Naive thymus-derived CD4-positive, alpha-beta T cell (primary cell): Measurements from ENCODE around the gene NEMP1. TPM values are rescaled to one million over a fixed set of nuclear protein-coding genes. Genes with fewer than 3 reads are reported as not detected.
A peak's percentile ranks its signal among the peaks of the same experiment; 100 is the strongest.
"Not testable (repeated sequence)": the region's sequence is repeated elsewhere in the genome, so short reads cannot be mapped to it uniquely, and the experiment has no call there.

Experiments used
- ATAC-seq: fragments of 150-1000 bp; cut with Tn5 transposase; 2 replicates; pipeline ENCODE4 v1.10.0; 2021; ENCODE audit warnings: mild to moderate bottlenecking, moderate library complexity
- CTCF ChIA-PET: fragments of 350-600 bp; sonication (Branson Sonifier 250); formaldehyde crosslinking; loops from one replicate; lab custom pipeline; 2021; ENCODE audit warnings: antibody characterized with exemption; lab: Charles Lee
- POLR2A ChIA-PET: fragments of 350-600 bp; sonication (Branson Sonifier 250); formaldehyde crosslinking; loops from one replicate; lab custom pipeline; 2021; ENCODE audit warnings: antibody characterized with exemption, inconsistent platforms; lab: Charles Lee
- DNase-seq, 9 donors: peaks; one replicate each; pipeline versions ENCODE4 v3.0.0 to v3.0.0-alpha.2; 2020 to 2022; ENCODE audit warnings: mixed read lengths in 1 of 9
- H3K27ac ChIP-seq: one replicate; pipeline ENCODE4 v1.7.0; 2013; ENCODE audit warnings: mild to moderate bottlenecking, low read depth, low read length, moderate library complexity
- H3K27me3 ChIP-seq, 2 donors: one replicate each; pipeline ENCODE4 v1.7.0; 2013; ENCODE audit warnings: low read length in 2 of 2, mild to moderate bottlenecking in 2 of 2, moderate library complexity in 2 of 2; ENCODE audit not compliant: control insufficient read depth in 2 of 2, insufficient read depth in 2 of 2
- H3K36me3 ChIP-seq, 3 experiments: 1 replicate in 2 of 3; 2 replicates in 1 of 3; pipeline ENCODE4 v1.7.0; 2013; ENCODE audit warnings: low read length in 3 of 3, mild to moderate bottlenecking in 3 of 3, moderate library complexity in 1 of 3; ENCODE audit not compliant: insufficient read depth in 3 of 3, control insufficient read depth in 2 of 3
- H3K4me1 ChIP-seq, 2 donors: one replicate each; pipeline ENCODE4 v1.7.0; 2013; ENCODE audit warnings: low read length in 2 of 2, mild to moderate bottlenecking in 2 of 2, moderate library complexity in 1 of 2; ENCODE audit not compliant: control insufficient read depth in 2 of 2, insufficient read depth in 2 of 2
- H3K4me3 ChIP-seq: 2 replicates; pipeline ENCODE4 v1.7.0; 2013; ENCODE audit warnings: mild to moderate bottlenecking, low read length
- H3K9me3 ChIP-seq, 3 experiments: 1 replicate in 2 of 3; 2 replicates in 1 of 3; pipeline ENCODE4 v1.7.0; 2013; ENCODE audit warnings: low read length in 3 of 3; ENCODE audit not compliant: control insufficient read depth in 2 of 3
- H3K27ac Mint-ChIP-seq, 9 donors: one replicate each; pipeline ENCODE4 v1.8.0; 2020 to 2022; ENCODE audit warnings: mixed read lengths in 9 of 9, mild to moderate bottlenecking in 8 of 9, moderate library complexity in 5 of 9, inconsistent platforms in 2 of 9
- H3K27me3 Mint-ChIP-seq, 5 donors: one replicate each; pipeline ENCODE4 v1.8.0; 2021 to 2022; ENCODE audit warnings: mixed read lengths in 5 of 5, mild to moderate bottlenecking in 1 of 5
- H3K36me3 Mint-ChIP-seq, 5 donors: one replicate each; pipeline ENCODE4 v1.8.0; 2020 to 2022; ENCODE audit warnings: mixed read lengths in 5 of 5, mild to moderate bottlenecking in 3 of 5, inconsistent platforms in 1 of 5
- H3K4me1 Mint-ChIP-seq, 7 donors: one replicate each; pipeline ENCODE4 v1.8.0; 2020 to 2022; ENCODE audit warnings: mixed read lengths in 7 of 7, mild to moderate bottlenecking in 3 of 7, inconsistent platforms in 1 of 7
- H3K4me3 Mint-ChIP-seq, 10 donors: one replicate each; pipeline ENCODE4 v1.8.0; 2020 to 2022; ENCODE audit warnings: mild to moderate bottlenecking in 10 of 10, mixed read lengths in 10 of 10, moderate library complexity in 6 of 10, inconsistent platforms in 2 of 10
- H3K9me3 Mint-ChIP-seq, 11 donors: one replicate each; pipeline ENCODE4 v1.8.0; 2020 to 2022; ENCODE audit warnings: mixed read lengths in 11 of 11, mild to moderate bottlenecking in 4 of 11, inconsistent platforms in 1 of 11, moderate library complexity in 1 of 11
- intact Hi-C, 2 donors: fragments of 100-400 bp; cut with micrococcal nuclease; formaldehyde crosslinking; loops; one replicate each; pipeline ENCODE4 v1.15.1; 2023
- polyA plus RNA-seq, 2 donors: library from polyadenylated mRNA; unstranded; fragments of 300-500 nt; fragmentation: Illumina TruSeq; gene quantifications; one replicate each; pipeline ENCODE4 v1.2.3, GENCODE V29; 2021
- total RNA-seq, 6 experiments: library from RNA in 5 of 6; stranded (reverse) in 5 of 6; gene quantifications; 1 replicate in 5 of 6; 2 replicates in 1 of 6; pipeline ENCODE4 v1.2.3 and lab custom pipeline; 2021 to 2026

NEMP1 gene
- total and polyA plus RNA-seq, 7 experiments from 2014 or later = 2.9 to 47.6 (median 13.6) TPM

GRCh38 chr12:57085999-57086492 lies 7.5 kb upstream of the NEMP1 start:
- intact Hi-C loops = loop anchor here (5.0 kb wide), 9 partner anchors 156 to 1269 kb away; partner anchors contain the start of genes ARHGAP9 (in 2 of the 2), CDK4 (in 1 of the 2), CNPY2 (in 1 of the 2) and DDIT3 (in 1 of the 2)
- H3K4me1 Mint-ChIP-seq = peaks cover 28 to 53% (median 37%) of the 10 kb centered on the region in 7 donors
- CTCF ChIA-PET = interaction anchor here (1.0 to 1.4 kb wide), 4 partner anchors 12 to 348 kb away, joined by 3 to 5 read pairs (median 3); partner anchors contain the start of gene STAT6
- no peaks in the 10 kb centered on the region for H3K27me3 Mint-ChIP-seq
- Histone ChIP-seq H3K27me3 (no peaks in the 10 kb centered on the region), H3K9me3 (no peaks in the 10 kb centered on the region), H3K27ac (peak overlapping the region; percentile 100), H3K4me3 (peak overlapping the region; percentile 94), H3K4me1 (peaks cover 18 to 20% of the 10 kb centered on the region in 2 donors), H3K36me3 (peaks cover 0 to 12% (median under 1%) of the 10 kb centered on the region in 3 experiments)
- POLR2A ChIA-PET = interaction anchor here (1.0 to 17.0 kb wide), 4 partner anchors 10 to 25 kb away, joined by 3 to 401 read pairs (median 10); partner anchors contain the start of gene STAT6
- DNase-seq (peak in 1 of 9 donors; percentile 37), ATAC-seq (no peak)
- H3K9me3 Mint-ChIP-seq = peaks cover 0 to 2% (median 0%) of the 10 kb centered on the region in 11 donors
- peaks cover 0 to 4% (median 0%) of the 10 kb centered on the region in 5 donors for H3K36me3 Mint-ChIP-seq
- H3K4me3 Mint-ChIP-seq = peak overlapping the region; percentile 90 to 98 (median 94)
- peak overlapping the region; percentile 94 to 98 (median 97) for H3K27ac Mint-ChIP-seq

- Histone ChIP-seq H3K4me3 (no peak overlapping the region), H3K36me3 (peaks cover 0 to 4% (median 0%) of the 10 kb centered on the region in 3 experiments), H3K27ac (no peak overlapping the region), H3K4me1 (peaks cover 6 to 10% of the 10 kb centered on the region in 2 donors), H3K9me3 (no peaks in the 10 kb centered on the region), H3K27me3 (no peaks in the 10 kb centered on the region)
- Mint-ChIP-seq H3K4me3 (peak overlapping the region in 1 of 10 donors; percentile 43), H3K36me3 (peaks cover 0 to 2% (median 0%) of the 10 kb centered on the region in 5 donors), H3K27me3 (no peaks in the 10 kb centered on the region), H3K27ac (peak overlapping the region in 2 of 9 donors; percentile 59 to 75), H3K9me3 (no peaks in the 10 kb centered on the region), H3K4me1 (peaks cover 10 to 59% (median 35%) of the 10 kb centered on the region in 7 donors)
- ATAC-seq (no peak), DNase-seq (no peak)
- CTCF ChIA-PET = interaction anchor here (0.9 to 4.4 kb wide), 4 partner anchors 9 to 30 kb away, joined by 3 to 54 read pairs (median 10); partner anchors contain the start of gene STAT6
- POLR2A ChIA-PET = interaction anchor here (0.7 to 7.9 kb wide), 3 partner anchors 10 to 380 kb away, joined by 3 to 135 read pairs (median 92); partner anchors contain the start of genes NAB2 and STAT6
- intact Hi-C loops = no loop called here
Measured at GRCh38 chr12:57080855-57081254, 2.3 kb upstream of the NEMP1 start.

- CTCF ChIA-PET = interaction anchor here (0.8 to 4.4 kb wide), 6 partner anchors 11 to 73 kb away, joined by 3 to 54 read pairs (median 10); partner anchors contain the start of genes STAT6 and ZBTB39
- H3K4me3 Mint-ChIP-seq = peak overlapping the region in 7 of 10 donors; percentile 8 to 96 (median 43)
- DNase-seq (peak in 1 of 9 donors; percentile 12), ATAC-seq (no peak)
- H3K4me1 Mint-ChIP-seq = peaks cover 0 to 49% (median 25%) of the 10 kb centered on the region in 7 donors
- H3K4me3 ChIP-seq = no peak overlapping the region
- no peaks in the 10 kb centered on the region for H3K27me3 Mint-ChIP-seq
- peaks cover 0 to 4% (median 0%) of the 10 kb centered on the region in 3 experiments for H3K36me3 ChIP-seq
- POLR2A ChIA-PET = interaction anchor here (0.7 to 7.9 kb wide), 13 partner anchors 9 to 720 kb away, joined by 3 to 135 read pairs (median 5); partner anchors contain the start of genes NAB2, PTGES3, STAT2 and STAT6
- H3K36me3 Mint-ChIP-seq = peaks cover 0 to 2% (median 0%) of the 10 kb centered on the region in 5 donors
- intact Hi-C loops = loop anchor here (2.0 to 5.0 kb wide), 4 partner anchors 162 to 1153 kb away; partner anchors contain the start of genes NACA (in 1 of the 2), PYM1 (in 1 of the 2) and ZC3H10 (in 1 of the 2)
- H3K9me3 ChIP-seq = no peaks in the 10 kb centered on the region
- H3K27ac Mint-ChIP-seq = peak overlapping the region; percentile 65 to 99 (median 91)
- H3K27me3 ChIP-seq = no peaks in the 10 kb centered on the region
- H3K4me1 ChIP-seq = peaks cover 6 to 7% of the 10 kb centered on the region in 2 donors
- peak overlapping the region; percentile 79 for H3K27ac ChIP-seq
- no peaks in the 10 kb centered on the region for H3K9me3 Mint-ChIP-seq
Measured at GRCh38 chr12:57079821-57080220, 1.2 kb upstream of the NEMP1 start.

- H3K4me1 Mint-ChIP-seq = peaks cover 12 to 52% (median 37%) of the 10 kb centered on the region in 7 donors
- Histone ChIP-seq H3K27ac (peak overlapping the region; percentile 34), H3K4me1 (peaks cover 0 to 12% of the 10 kb centered on the region in 2 donors), H3K36me3 (peaks cover 8 to 29% (median 13%) of the 10 kb centered on the region in 3 experiments)
- peaks cover 0 to 22% (median 13%) of the 10 kb centered on the region in 5 donors for H3K36me3 Mint-ChIP-seq
- H3K4me3 Mint-ChIP-seq, ATAC-seq, H3K9me3 ChIP-seq, H3K4me3 ChIP-seq, H3K27me3 Mint-ChIP-seq, H3K27me3 ChIP-seq, DNase-seq, H3K9me3 Mint-ChIP-seq, intact Hi-C loops: not testable (repeated sequence)
- CTCF ChIA-PET = interaction anchor here (0.6 to 8.3 kb wide), 11 partner anchors 13 to 796 kb away, joined by 3 to 212 read pairs (median 4); partner anchors contain the start of gene STAT6
- POLR2A ChIA-PET = interaction anchor here (0.6 to 13.7 kb wide), 10 partner anchors 10 to 92 kb away, joined by 3 to 294 read pairs (median 4); partner anchors contain the start of gene STAT6
- peak overlapping the region in 7 of 9 donors; percentile 17 to 93 (median 55) for H3K27ac Mint-ChIP-seq
Measured at GRCh38 chr12:57073566-57074450, 4.8 kb downstream of the NEMP1 start.

GRCh38 chr12:57072661-57073060 lies 5.9 kb downstream of the NEMP1 start:
- H3K9me3 ChIP-seq = no peaks in the 10 kb centered on the region
- Mint-ChIP-seq H3K27ac (peak overlapping the region in 6 of 9 donors; percentile 32 to 93 (median 60)), H3K4me1 (peaks cover 12 to 52% (median 35%) of the 10 kb centered on the region in 7 donors), H3K4me3 (no peak overlapping the region), H3K9me3 (peaks cover 0 to 2% (median 0%) of the 10 kb centered on the region in 11 donors), H3K36me3 (peaks cover 0 to 30% (median 17%) of the 10 kb centered on the region in 5 donors), H3K27me3 (no peaks in the 10 kb centered on the region)
- ChIA-PET POLR2A (interaction anchor here (0.6 to 13.7 kb wide), 6 partner anchors 10 to 44 kb away, joined by 3 to 294 read pairs (median 6); partner anchors contain the start of gene STAT6), CTCF (interaction anchor here (0.6 to 8.3 kb wide), 6 partner anchors 10 to 698 kb away, joined by 3 to 212 read pairs (median 4); partner anchors contain the start of genes NAB2 and STAT6)
- H3K27me3 ChIP-seq = no peaks in the 10 kb centered on the region
- DNase-seq = no peak
- ATAC-seq = no peak
- peaks cover 0 to 12% of the 10 kb centered on the region in 2 donors for H3K4me1 ChIP-seq
- intact Hi-C loops = no loop called here
- peaks cover 8 to 24% (median 13%) of the 10 kb centered on the region in 3 experiments for H3K36me3 ChIP-seq
- H3K4me3 ChIP-seq = no peak overlapping the region
- H3K27ac ChIP-seq = no peak overlapping the region
